Activated CD4-positive, alpha-beta memory T cell treated with anti-CD3 and anti-CD28 coated beads, Interleukin-2, amount 10 ng/mL, durations not matched to agents 7 days and 5 days (primary cell): Measurements from ENCODE around the gene DAO. TPM values are rescaled to one million over a fixed set of nuclear protein-coding genes. Genes with fewer than 3 reads are reported as not detected.
A peak's percentile ranks its signal among the peaks of the same experiment; 100 is the strongest.

Source experiments
- CTCF ChIA-PET: fragments of 350-600 bp; sonication (Branson Sonifier 250); formaldehyde crosslinking; loops from one replicate; lab custom pipeline; 2021; ENCODE audit warnings: antibody characterized with exemption, inconsistent platforms; lab: Charles Lee
- POLR2A ChIA-PET: fragments of 350-600 bp; sonication (Branson Sonifier 250); formaldehyde crosslinking; loops from one replicate; lab custom pipeline; 2021; ENCODE audit warnings: antibody characterized with exemption; lab: Charles Lee
- DNase-seq: peaks from one replicate; pipeline ENCODE4 v3.0.0-alpha.2; 2020
- H3K27ac Mint-ChIP-seq: one replicate; pipeline ENCODE4 v1.8.0; 2021; ENCODE audit warnings: mild to moderate bottlenecking, mixed read lengths
- H3K27me3 Mint-ChIP-seq: one replicate; pipeline ENCODE4 v1.8.0; 2021; ENCODE audit warnings: mixed read lengths
- H3K36me3 Mint-ChIP-seq: one replicate; pipeline ENCODE4 v1.8.0; 2021; ENCODE audit warnings: low read depth, mixed read lengths
- H3K4me1 Mint-ChIP-seq: one replicate; pipeline ENCODE4 v1.8.0; 2021; ENCODE audit warnings: mixed read lengths
- H3K4me3 Mint-ChIP-seq: one replicate; pipeline ENCODE4 v1.8.0; 2021; ENCODE audit warnings: mild to moderate bottlenecking, mixed read lengths
- H3K9me3 Mint-ChIP-seq: one replicate; pipeline ENCODE4 v1.8.0; 2021; ENCODE audit warnings: mixed read lengths
- total RNA-seq, 2 experiments: library from RNA; stranded (reverse); gene quantifications; one replicate each; pipeline ENCODE4 v1.2.3, GENCODE V29; 2021

The DAO gene
- total RNA-seq, 2 experiments from 2014 or later: not detected

- Mint-ChIP-seq H3K27me3 (peaks cover 3% of the 10 kb centered on the region), H3K27ac (no peak overlapping the region), H3K9me3 (peaks cover 3% of the 10 kb centered on the region), H3K4me3 (no peak overlapping the region), H3K4me1 (peaks cover 5% of the 10 kb centered on the region), H3K36me3 (no peaks in the 10 kb centered on the region)
- ChIA-PET POLR2A (no interaction called here), CTCF (no interaction called here)
- DNase-seq: no peak
Observed at GRCh38 chr12:108886873-108887629, 7.2 kb downstream of the DAO start.

DNA sequence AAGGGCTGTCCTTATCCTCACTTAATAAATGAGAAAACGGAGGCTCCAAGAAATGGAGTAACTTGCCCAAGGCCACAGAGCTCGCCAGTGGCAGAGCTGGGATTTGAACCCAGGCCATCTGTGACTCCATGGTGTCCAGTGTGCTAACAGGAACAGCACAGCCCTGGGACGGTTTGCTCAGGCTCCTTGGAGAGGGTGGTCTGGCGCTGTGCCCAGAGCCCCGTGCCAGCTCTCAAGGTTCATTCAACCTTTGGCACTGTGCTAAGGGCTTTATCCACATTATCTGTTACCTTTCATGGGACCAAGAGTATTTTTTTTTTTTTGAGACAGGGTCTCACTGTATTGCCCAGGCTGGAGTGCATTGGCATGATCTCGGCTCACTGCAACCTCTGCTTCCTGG lies 8.1 kb downstream of the DAO start:
- ChIA-PET POLR2A (no interaction called here), CTCF (no interaction called here)
- Mint-ChIP-seq H3K27ac (no peak overlapping the region), H3K27me3 (peaks cover 3% of the 10 kb centered on the region), H3K4me1 (peaks cover 5% of the 10 kb centered on the region), H3K4me3 (no peak overlapping the region), H3K9me3 (peaks cover 3% of the 10 kb centered on the region), H3K36me3 (no peaks in the 10 kb centered on the region)
- DNase-seq: no peak

GRCh38 chr12:108890208-108890607 lies 10.3 kb downstream of the DAO start:
- Mint-ChIP-seq H3K4me1 (no peaks in the 10 kb centered on the region), H3K27me3 (peaks cover 5% of the 10 kb centered on the region), H3K36me3 (peaks cover 2% of the 10 kb centered on the region), H3K27ac (no peak overlapping the region), H3K9me3 (peaks cover 7% of the 10 kb centered on the region), H3K4me3 (no peak overlapping the region)
- DNase-seq: peak; percentile 28
- ChIA-PET CTCF (interaction anchor here (0.7 to 1.1 kb wide), 4 partner anchors 9 to 86 kb away, joined by 3 to 4 read pairs (median 3); no protein-coding TSS in a partner anchor), POLR2A (no interaction called here)

- Mint-ChIP-seq H3K4me1 (no peaks in the 10 kb centered on the region), H3K36me3 (peaks cover 5% of the 10 kb centered on the region), H3K27me3 (peaks cover 6% of the 10 kb centered on the region), H3K27ac (no peak overlapping the region), H3K9me3 (peaks cover 11% of the 10 kb centered on the region), H3K4me3 (no peak overlapping the region)
- ChIA-PET POLR2A (no interaction called here), CTCF (no interaction called here)
- no peak for DNase-seq
Observed at GRCh38 chr12:108895220-108895802, 15.4 kb downstream of the DAO start.

DNA sequence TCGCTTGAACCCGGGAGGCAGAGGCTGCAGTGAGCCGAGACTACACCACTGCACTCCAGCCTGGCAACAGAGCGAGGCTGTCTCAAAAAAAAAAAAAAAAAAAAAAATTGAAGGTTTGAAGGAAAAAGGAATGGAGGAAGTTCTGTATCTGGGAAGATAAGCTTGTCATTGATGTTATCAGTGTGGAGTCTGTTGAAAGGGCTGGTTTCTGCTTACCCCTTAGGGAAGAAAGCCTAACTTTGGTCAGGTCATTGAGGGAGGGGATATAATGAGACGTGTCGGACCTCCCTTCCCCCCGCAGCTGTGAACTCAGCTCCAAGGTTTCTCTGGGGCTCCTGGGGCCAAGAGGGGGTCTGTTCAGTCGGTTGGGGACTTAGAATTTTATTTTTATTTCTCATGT lies 16.4 kb downstream of the DAO start:
- CTCF ChIA-PET: interaction anchor here (1.5 kb wide), 1 partner anchor 12 kb away, joined by 5 read pairs; no protein-coding TSS in a partner anchor
- no peak overlapping the region for H3K27ac Mint-ChIP-seq
- peaks cover 8% of the 10 kb centered on the region for H3K9me3 Mint-ChIP-seq
- DNase-seq: no peak
- no peaks in the 10 kb centered on the region for H3K4me1 Mint-ChIP-seq
- peaks cover 5% of the 10 kb centered on the region for H3K36me3 Mint-ChIP-seq
- H3K27me3 Mint-ChIP-seq: peaks cover 13% of the 10 kb centered on the region
- no peak overlapping the region for H3K4me3 Mint-ChIP-seq
- POLR2A ChIA-PET: no interaction called here

DNA sequence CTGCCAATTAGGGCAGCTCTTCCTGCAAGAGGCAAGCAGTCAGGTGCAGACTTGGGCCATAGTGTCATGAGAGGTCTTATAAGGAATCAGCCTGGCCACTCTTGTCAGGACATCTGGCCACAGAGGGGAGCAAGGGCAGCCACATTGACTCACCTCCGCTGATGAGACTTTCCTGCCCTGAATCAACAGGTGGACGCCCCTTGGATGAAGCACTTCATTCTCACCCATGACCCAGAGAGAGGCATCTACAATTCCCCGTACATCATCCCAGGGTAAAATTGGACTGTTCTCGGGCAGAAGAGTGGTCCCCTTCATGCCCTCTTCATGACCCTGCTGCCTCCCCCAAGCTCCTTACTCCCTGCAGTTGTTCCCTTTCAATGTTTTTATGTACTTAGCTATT lies 16.9 kb downstream of the DAO start:
- H3K9me3 Mint-ChIP-seq: peaks cover 8% of the 10 kb centered on the region
- ChIA-PET CTCF (interaction anchor here (0.6 to 1.5 kb wide), 2 partner anchors 13 to 384 kb away, joined by 3 to 5 read pairs; no protein-coding TSS in a partner anchor), POLR2A (no interaction called here)
- no peak overlapping the region for H3K4me3 Mint-ChIP-seq
- H3K27me3 Mint-ChIP-seq: peaks cover 13% of the 10 kb centered on the region
- no peak for DNase-seq
- H3K27ac Mint-ChIP-seq: no peak overlapping the region
- no peaks in the 10 kb centered on the region for H3K4me1 Mint-ChIP-seq
- H3K36me3 Mint-ChIP-seq: peaks cover 5% of the 10 kb centered on the region

GRCh38 chr12:108899145-108899544 lies 19.3 kb downstream of the DAO start:
- CTCF ChIA-PET: no interaction called here

GRCh38 chr12:108905725-108906124 lies 25.8 kb downstream of the DAO start:
- no peak for DNase-seq
- H3K9me3 Mint-ChIP-seq: no peaks in the 10 kb centered on the region
- ChIA-PET CTCF (no interaction called here), POLR2A (no interaction called here)
- no peak overlapping the region for H3K4me3 Mint-ChIP-seq
- no peaks in the 10 kb centered on the region for H3K36me3 Mint-ChIP-seq
- no peaks in the 10 kb centered on the region for H3K4me1 Mint-ChIP-seq
- H3K27me3 Mint-ChIP-seq: peaks cover 17% of the 10 kb centered on the region
- no peak overlapping the region for H3K27ac Mint-ChIP-seq

More at GRCh38 chr12:108899145-108899544, 19.3 kb downstream of the DAO start:
- POLR2A ChIA-PET: no interaction called here
- H3K36me3 Mint-ChIP-seq: peaks cover 5% of the 10 kb centered on the region
- no peak overlapping the region for H3K27ac Mint-ChIP-seq
- no peak overlapping the region for H3K4me3 Mint-ChIP-seq
- H3K27me3 Mint-ChIP-seq: peaks cover 13% of the 10 kb centered on the region
- H3K4me1 Mint-ChIP-seq: no peaks in the 10 kb centered on the region
- peaks cover 8% of the 10 kb centered on the region for H3K9me3 Mint-ChIP-seq
- DNase-seq: no peak

- DNase-seq: no peak
- Mint-ChIP-seq H3K27me3 (peaks cover 13% of the 10 kb centered on the region), H3K9me3 (no peaks in the 10 kb centered on the region), H3K27ac (no peak overlapping the region), H3K4me3 (no peak overlapping the region), H3K36me3 (no peaks in the 10 kb centered on the region), H3K4me1 (no peaks in the 10 kb centered on the region)
- POLR2A ChIA-PET: no interaction called here
- CTCF ChIA-PET: no interaction called here
Observed at GRCh38 chr12:108906971-108907370, 27.1 kb downstream of the DAO start.

DNA sequence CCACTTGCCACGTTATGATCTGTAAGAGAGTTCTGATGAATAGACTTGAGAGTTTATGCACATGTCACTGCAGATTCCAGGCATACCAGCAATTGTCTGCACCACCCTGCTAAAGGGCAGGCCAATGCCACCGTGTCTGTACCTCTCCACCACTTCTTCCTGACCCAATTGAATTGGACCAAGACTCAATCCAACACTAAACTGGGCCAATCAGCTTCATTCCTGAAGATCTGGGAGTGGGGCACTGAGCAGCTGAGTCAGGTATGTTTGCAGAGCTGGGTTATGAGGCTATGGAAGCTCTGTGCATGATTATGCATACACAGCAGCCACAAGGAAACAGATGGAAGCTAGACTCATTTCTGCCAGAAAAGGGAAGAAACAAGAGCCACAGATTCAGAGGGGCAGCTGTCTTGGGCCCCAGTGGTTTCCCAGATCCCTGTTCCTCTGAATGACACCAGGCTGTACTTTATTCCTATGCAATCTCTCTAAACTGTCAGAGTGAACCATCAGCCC lies 28.0 kb downstream of the DAO start:
- no peaks in the 10 kb centered on the region for H3K4me1 Mint-ChIP-seq
- H3K4me3 Mint-ChIP-seq: no peak overlapping the region
- DNase-seq: no peak
- ChIA-PET POLR2A (no interaction called here), CTCF (interaction anchor here (0.9 kb wide), 1 partner anchor 24 kb away, joined by 5 read pairs; no protein-coding TSS in a partner anchor)
- no peaks in the 10 kb centered on the region for H3K9me3 Mint-ChIP-seq
- H3K27ac Mint-ChIP-seq: no peak overlapping the region
- H3K36me3 Mint-ChIP-seq: no peaks in the 10 kb centered on the region
- peaks cover 13% of the 10 kb centered on the region for H3K27me3 Mint-ChIP-seq

GRCh38 chr12:108910336-108910735 lies 30.4 kb downstream of the DAO start:
- no peak for DNase-seq
- POLR2A ChIA-PET: no interaction called here
- peaks cover 19% of the 10 kb centered on the region for H3K27me3 Mint-ChIP-seq
- H3K4me3 Mint-ChIP-seq: no peak overlapping the region
- CTCF ChIA-PET: no interaction called here
- no peaks in the 10 kb centered on the region for H3K4me1 Mint-ChIP-seq
- no peaks in the 10 kb centered on the region for H3K36me3 Mint-ChIP-seq
- no peak overlapping the region for H3K27ac Mint-ChIP-seq
- H3K9me3 Mint-ChIP-seq: no peaks in the 10 kb centered on the region

- Mint-ChIP-seq H3K36me3 (no peaks in the 10 kb centered on the region), H3K27me3 (peaks cover 12% of the 10 kb centered on the region), H3K27ac (no peak overlapping the region), H3K4me3 (no peak overlapping the region), H3K9me3 (no peaks in the 10 kb centered on the region), H3K4me1 (no peaks in the 10 kb centered on the region)
- ChIA-PET POLR2A (no interaction called here), CTCF (no interaction called here)
- no peak for DNase-seq
Observed at GRCh38 chr12:108911915-108912314, 32.0 kb downstream of the DAO start.

DNA sequence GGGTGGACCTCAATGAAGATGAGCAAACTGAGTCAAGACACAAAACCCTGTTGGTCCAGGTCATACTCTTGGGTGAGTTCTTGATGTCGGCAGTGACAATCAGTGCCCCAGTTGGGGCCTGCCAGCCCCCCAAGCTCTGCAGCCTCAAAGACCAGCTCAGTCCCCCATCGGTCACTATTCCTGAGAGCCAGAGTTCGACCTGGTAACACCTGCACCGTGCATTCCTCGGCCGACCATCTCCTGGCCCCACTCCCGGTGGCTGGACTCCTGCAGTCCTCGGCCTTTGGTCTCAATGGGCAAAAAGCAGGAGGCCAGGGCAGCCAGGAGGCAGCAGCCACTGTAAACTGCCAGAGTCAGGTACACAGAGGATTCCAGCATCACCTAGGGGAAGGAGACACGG lies 32.5 kb downstream of the DAO start:
- Mint-ChIP-seq H3K4me3 (no peak overlapping the region), H3K4me1 (no peaks in the 10 kb centered on the region), H3K27ac (no peak overlapping the region), H3K9me3 (no peaks in the 10 kb centered on the region), H3K36me3 (no peaks in the 10 kb centered on the region), H3K27me3 (peaks cover 10% of the 10 kb centered on the region)
- ChIA-PET CTCF (no interaction called here), POLR2A (no interaction called here)
- DNase-seq: no peak
